Ecto neural progenitor cell (in vitro differentiated cells): ENCODE measurements around the gene RNF34.
"Not testable (repeated sequence)": the region's sequence is repeated elsewhere in the genome, so short reads cannot be mapped to it uniquely, and the experiment has no call there.

Experiments used
- DNase-seq: peaks from one replicate; pipeline ENCODE4 v3.0.0-alpha.2; 2018; ENCODE audit warnings: low spot score

Gene RNF34, protein sequence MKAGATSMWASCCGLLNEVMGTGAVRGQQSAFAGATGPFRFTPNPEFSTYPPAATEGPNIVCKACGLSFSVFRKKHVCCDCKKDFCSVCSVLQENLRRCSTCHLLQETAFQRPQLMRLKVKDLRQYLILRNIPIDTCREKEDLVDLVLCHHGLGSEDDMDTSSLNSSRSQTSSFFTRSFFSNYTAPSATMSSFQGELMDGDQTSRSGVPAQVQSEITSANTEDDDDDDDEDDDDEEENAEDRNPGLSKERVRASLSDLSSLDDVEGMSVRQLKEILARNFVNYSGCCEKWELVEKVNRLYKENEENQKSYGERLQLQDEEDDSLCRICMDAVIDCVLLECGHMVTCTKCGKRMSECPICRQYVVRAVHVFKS

DNA sequence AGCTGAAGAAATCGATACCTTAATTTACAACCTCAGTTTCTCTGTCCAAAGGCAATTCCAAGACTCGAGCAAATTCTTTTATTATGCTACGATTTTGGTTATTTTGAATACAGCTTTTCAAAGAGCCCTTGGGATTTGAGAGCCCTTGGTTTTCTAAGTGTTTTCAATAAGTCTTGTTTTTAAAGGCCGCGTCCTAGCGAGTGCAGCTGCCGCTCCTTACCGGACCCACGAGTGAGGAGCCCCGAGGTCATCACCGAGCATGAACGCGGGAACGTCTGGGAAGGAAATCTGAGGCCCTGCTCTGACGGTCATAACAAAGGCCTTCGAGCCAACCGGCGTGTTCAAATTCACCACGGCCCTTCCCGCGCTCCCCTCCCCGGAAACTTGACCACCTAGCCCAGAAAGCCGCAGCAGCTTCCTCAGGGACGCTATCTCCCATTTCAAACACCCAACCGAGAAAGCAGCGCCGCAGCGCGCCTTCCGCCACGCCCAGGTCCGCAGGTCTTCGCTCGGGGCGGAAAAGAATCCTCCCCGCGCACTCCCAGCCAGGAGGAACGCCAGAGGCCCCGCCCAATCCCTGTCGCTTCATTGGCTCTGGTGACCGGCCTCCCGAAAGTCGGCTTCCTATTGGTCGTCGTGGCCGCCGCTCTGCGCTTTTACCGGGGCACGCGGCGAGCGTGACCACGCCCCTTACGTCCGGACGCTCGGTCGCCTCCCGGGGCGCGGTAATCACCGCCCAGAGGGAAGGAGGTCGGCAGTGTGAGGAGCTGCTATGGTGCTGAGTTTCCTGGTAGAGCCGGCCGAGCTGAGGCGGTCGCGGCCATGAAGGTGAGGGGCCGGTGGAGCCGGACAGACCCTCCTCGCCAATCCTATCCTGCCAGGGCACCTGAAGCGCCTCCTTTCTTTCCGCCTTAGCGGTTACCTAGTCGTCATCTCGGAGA, at the start of gene RNF34:
RNF34 (plus strand) TSS at position 728 of the 941 bp plus-strand sequence; CDS start at position 823, 95 bp downstream.
- peak; percentile 100 for DNase-seq

DNA sequence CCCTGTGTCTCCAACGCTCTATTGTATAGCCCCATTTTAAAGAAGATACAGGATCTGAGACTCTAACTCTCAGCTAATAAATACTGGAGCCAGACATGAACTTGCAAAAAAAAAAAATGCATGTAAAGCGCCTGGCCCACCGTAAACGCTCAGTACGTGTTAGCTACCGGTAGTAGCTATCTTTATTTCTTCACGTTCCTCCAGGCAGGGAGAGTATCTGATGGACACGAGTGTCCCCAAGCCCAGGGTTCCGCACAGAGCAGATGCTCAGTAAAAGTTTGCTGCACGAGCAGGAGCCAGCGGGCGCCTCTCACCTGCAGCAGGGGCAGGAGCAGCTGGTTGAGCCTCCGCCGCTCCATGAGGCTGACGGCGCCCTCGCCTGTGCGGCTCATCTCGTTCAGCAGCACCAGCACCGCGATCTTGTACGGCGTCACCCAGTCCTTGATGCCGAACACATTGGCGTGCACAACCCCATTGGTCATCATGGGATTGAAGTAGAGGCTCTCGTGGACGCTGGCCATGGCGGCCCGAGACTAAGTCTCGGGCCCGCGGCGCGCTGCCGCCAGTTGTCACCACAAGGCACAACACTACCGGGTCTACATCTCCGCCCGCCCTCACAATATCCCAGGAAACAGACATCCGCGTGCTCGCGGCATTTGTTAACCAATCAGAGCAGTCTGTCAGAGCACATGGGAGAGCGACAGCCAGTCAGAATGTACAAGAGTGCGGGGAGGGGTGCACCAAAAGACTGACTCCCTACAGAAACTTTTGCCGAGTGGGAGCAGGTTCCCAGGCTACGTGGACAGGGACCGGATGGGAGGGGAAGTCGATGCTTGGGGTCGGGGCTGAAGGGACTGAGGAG, 47.9 kb upstream of the RNF34 start, which contains the start of gene ANAPC5:
ANAPC5 (minus strand) TSS at position 592 of the 862 bp plus-strand sequence; CDS start at position 521, 71 bp downstream.
- DNase-seq = peak; percentile 98

DNA sequence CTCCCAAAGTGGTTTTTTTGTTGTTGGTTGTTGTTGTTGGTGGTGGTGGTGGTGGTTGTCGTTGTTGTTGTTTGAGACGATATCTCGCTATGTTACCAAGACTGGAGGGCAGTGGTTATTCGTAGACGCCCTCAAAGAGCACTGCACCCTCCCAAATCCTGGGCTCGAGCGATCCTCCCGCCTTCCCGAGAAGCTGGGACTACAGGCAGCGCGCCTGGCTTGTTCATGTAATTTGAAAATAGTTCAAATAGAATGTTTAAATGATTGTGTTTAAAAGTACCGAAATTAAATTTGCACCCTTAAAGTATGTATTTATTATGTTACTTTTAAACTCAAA, 47.3 kb upstream of the RNF34 start:
- no peak for DNase-seq

DNA sequence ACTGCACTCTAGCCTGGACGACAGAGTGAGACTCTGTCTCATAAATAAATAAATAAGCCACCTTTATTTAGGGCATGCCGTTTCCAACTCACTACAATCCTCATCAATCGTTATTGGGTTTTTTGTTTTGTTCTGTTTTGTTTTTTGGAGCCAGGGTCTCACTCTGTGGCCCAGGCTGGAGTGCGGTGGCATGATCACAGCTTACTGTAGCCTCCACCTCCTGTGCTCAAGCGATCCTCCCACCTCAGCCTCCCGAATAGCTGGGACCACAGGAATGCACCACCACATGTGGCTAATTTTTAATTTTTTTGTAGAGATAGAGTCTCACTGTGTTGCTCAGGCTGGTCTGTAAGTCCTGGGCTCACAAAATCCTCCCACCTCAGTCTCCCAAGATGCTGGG, 44.1 kb upstream of the RNF34 start:
- DNase-seq = no peak

DNA sequence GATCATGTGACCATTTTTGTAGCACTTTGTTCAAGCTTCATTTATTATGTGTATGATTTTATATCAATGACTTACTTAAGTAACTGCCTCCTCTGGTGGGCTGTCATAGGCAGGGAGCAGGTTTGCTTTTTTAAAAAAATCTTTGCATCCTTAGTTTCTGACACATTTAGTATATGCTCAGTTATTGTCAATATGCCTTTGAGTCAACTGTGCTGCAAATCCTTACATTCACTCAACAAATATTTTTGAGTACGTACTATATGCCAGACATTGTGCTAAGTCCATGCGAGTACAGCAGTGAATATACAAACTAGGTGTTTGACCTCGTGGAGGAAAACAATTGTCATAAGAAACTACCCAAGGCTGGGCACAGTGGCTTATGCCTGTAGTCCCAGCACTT, 43.3 kb upstream of the RNF34 start:
- no peak for DNase-seq

DNA sequence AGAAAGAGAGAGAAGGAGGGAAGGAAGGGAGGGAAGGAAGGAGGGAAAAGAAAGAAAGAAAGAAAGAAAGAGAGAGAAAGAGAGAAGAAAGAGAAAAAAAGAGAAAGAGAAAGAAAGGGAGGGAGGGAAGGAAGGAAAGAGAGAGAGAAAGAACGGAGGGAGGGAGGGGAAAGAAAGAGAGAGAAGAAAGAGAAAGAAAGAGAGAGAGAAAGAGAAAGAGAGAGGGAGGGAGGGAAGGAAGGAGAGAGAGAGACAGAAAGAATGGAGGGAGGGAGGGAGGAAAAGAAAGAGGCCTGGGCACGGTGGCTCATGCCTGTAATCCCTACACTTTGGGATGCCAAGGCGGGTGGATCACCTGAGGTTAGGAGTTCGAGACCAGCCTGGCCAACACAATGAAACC, 42.6 kb upstream of the RNF34 start:
- no peak for DNase-seq

DNA sequence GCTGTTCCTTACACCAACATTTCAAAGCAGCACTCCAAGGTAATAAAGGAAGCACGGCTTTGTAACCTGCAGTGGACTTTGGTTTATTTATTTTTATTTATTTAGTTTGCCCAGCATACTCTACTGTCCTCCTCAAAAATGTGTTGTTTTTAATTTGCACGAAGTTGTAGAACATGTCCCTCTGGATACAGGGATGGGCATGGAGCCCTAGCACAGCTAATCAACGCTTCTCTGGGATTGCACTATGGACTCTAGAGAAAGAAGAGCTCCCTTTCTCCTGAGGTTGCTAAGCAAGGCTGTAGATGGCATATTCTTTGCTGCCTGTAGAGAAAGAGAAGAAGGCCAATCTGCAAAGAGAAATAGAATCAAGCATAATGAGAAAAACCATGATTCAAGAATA, 41.8 kb upstream of the RNF34 start:
- no peak for DNase-seq

DNA sequence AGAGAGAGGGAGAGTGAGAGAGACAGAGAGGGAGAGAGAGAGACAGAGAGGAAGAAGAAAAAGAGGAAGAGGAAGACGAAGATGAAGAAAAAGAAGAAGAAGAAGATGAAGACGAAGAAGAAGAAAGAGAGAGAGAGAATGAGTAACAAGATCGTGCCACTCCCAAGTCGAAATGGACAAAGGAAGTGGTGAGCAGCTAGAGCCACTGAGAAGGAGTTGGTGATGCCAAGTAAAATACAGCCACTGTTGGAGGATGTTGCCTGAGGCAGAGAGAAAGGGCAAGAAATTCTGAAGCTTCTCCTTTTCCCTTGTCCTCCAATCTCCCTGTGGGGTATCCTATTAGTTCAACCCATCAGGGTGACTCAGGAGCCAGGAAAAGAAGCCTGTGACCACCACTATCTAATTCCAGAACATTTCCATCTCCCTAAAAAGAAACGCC, 35.2 kb upstream of the RNF34 start:
- no peak for DNase-seq

DNA sequence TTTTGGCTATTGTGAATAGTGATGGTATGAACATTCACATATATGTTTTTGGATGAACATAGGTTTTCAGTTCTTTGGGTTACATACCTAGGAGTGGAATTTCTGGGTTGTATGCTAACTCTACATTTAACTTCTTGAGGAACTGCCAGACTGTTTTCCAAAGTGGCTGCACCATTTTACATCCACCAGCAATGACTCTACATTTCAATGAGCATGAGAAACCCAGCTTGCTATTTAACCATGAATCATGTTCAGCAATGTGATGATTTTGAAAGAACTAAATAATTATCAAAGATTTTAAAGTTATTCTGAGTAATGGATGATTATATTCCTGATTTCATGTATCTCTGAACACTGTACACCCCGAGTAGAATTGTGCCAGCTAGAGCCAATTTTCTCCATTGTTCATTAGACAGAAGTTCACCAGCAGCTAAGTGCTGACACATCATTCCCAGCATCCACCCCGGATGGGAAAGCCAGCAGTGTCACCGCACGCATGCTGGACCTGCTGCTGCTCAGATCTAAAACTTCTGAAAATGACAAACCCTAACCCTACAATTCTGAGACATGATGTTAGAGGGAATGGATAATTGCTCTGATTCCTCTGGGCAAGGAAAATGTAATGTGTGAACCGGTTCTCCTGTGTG, 34.4 kb upstream of the RNF34 start:
- DNase-seq = no peak

DNA sequence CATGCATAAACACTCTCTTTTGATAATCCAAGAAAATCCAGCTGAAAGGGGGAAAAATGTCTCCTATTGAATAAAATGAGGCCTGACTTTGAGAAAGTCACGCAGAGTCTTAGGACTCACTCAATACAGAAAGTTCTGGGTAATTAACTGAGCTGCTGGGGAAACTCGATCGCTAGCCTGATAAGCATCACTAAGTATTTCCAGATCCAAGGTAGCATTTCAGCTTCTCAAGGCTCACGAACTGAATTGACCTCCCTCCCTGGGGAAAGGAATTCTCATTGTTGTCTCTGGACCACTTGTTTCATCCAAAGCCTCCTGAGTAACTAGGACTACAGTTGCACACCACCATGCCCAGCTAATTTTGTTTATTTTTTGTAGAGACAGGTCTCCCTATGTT, 33.9 kb upstream of the RNF34 start:
- DNase-seq = no peak

DNA sequence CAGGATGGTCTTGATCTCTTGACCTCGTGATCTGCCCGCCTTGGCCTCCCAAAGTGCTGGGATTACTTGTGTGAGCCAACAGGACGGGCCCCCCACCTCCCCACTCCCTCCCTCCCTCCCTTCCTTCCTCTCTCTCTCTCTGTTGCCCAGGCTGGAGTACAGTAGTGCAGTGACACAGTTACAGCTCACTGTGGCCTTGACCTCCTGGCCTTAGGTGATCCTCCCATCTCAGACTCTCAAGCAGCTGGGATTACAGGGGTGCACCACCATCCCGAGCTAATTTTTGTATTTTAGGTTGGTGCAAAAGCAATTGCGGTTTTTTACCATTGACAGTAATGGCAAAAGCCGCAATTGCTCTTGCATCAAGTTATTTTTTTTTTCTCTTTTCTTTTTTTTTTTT, 28.5 kb upstream of the RNF34 start:
- DNase-seq = no peak

DNA sequence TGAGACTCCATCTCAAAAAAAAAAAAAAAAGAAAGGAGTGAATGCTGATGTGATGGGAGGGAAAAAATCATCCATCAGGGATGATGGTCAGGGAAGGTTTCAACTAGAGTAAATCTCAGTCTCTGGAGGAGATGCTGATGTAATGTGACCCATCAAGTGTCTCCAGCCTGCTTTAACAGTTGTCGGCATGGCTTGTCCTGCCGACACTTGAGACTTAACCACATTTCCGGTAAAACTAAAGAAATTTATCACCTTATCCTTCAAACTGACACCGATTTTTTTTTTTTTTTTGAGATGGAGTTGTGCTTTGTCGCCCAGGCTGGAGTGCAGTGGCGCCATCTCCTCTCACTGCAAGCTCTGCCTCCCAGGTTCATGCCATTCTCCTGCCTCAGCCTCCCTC, 26.2 kb upstream of the RNF34 start:
- DNase-seq = no peak

DNA sequence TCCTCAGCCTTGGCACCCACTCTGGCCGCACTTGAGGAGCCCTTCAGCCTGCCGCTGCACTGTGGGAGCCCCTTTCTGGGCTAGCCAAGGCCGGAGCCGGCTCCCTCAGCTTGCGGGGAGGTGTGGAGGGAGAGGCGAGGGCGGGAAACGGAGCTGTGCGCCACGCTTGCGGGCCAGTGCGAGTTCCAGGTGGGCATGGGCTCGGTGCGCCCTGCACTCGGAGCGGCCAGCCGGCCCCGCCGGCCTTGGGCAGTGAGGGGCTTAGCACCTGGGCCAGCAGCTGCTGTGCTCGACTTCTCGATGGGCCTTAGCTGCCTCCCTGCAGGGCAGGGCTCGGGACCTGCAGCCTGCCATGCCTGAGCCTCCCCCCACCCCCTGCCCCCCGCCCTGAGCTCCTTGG, 25.6 kb upstream of the RNF34 start:
- not testable (repeated sequence) for DNase-seq

DNA sequence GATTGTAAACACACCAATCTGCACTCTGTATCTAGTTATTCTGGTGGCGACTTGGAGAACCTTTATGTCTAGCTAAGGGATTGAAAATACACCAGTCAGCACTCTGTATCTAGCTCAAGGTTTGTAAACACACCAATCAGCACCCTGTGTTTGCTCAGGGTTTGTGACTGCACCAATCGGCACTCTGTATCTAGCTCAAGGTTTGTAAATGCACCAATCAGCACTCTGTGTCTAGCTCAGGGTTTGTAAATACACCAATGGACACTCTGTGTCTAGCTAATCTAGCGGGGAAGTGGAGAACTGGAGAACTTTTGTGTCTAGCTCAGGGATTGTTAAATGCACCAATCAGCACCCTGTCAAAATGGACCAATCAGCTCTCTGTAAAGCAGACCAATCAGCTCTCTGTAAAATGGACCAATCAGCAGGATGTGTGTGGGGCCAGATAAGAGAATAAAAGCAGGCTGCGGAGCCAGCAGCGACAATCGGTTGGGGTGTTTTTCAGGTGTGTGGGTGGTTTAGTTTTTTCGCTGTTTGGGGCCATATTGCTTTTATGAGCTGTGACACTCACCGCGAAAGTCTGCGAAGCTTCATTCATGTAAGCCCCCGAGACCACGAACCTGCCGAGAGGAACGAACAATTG, 24.9 kb upstream of the RNF34 start:
- DNase-seq = not testable (repeated sequence)

DNA sequence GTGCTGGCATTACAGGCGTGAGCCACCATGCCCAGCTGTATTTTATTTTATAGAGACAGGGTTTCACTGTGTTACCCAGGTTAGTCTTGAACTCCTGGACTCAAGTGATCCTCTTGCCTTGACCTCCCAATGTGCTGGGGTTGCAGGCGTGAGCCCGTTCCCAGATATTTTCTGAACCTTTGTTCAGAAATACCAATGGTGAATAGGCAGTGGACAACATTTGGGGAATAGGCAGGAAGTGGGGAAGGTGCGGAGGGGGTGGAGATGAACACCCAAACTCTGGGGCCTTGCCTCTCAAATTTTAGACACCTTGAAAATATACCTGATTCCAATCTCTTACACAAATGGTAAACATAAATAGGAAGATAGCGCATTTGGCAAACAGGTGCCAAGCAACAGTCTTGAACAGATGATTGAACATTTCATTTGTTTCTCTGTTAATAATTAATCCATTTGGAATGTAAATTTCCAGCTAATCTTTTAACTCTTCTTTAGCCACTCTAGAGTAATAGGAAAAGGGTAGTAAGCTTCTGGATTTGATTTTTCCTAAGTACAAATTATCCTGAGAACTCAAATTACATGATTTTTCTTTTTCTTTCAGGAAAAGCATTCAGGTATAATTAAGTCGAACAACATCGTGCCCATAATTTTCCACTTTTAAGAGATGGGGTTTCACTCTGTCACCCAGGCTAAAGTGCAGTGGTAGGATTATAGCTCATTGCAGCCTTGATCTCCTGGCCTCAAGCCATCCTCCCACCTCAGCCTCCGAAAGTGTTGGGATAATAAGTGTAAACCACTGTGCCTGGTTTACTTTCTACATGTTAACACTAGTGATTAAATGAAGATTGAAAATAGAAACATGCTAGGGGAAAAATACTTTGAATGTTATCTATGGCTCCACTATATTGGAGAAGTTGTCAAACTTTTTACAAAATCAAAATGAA, 22.9 kb upstream of the RNF34 start:
- no peak for DNase-seq

DNA sequence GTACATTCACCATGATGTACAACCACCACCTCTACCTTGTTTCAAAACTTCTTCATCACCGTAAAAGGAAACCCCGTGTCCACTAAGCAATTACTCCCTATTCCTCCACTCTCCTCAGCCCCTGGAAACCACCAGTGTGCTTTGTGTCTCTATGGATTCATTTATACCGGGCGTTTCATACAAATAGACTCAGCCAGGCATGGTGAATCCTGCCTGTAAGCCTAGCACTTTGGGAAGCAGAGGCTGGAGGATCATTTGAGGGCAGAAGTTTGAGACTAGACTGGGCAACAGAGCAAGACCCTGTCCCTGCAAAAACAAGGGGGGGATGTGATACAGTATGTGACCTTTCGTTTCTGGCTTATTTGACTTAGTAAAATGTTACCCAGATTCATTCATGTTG, 21.2 kb upstream of the RNF34 start:
- no peak for DNase-seq

DNA sequence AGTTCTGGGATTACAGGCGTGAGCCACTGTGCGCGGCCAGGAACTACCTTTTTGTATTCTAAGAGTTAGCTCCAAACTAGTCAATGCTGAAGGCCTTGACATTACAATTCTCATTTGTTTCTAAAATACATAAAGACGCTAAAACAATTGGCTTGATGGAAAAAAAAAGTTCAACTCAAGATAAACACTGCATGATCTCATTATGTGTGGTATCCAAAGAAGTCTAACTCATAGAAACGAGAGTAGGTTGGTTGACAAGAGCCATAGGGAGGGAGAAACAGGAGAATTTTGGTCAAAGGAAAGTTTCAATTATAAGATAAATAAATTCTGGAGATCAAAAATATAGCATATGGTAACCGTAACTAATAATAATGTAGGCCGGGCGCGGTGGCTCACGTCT, 20.0 kb upstream of the RNF34 start:
- DNase-seq = no peak

DNA sequence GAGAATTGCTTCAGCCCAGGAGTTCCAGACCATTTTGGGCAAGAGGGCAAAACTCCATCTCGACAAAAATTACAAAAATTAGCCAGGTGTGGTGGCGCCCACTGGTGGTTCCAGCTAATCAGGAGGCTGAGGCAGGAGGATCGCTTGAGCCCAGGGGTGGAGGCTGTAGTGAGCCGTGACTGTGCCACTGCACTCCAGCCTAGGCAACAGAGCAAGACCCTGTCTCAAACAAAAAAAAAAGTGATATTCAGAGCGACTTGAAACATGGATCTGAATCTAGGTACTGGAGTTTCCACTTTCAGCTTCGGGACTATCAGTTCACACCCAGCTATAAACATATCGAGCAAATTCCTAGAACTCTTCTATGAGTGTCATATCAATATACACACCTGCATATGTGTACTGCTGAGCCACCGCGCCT, 16.3 kb upstream of the RNF34 start:
- DNase-seq = no peak

DNA sequence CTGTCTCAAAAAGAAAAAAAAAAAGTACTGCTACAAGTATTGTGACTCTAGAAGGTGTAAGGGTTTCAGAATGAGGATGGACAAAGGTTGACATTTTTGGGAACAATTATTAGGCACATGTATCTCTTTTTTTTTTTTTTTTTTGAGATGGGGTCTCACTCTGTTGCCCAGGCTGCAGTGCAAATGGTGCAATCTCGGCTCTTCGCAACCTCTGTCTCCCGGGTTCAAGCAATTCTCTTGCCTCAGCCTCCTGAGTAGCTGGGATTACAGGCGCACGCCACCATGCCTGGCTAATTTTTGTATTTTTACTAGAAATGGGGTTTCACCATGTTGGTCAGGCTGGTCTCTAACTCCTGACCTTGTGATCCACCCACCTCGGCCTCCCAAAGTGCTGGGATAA, 15.0 kb upstream of the RNF34 start:
- not testable (repeated sequence) for DNase-seq

DNA sequence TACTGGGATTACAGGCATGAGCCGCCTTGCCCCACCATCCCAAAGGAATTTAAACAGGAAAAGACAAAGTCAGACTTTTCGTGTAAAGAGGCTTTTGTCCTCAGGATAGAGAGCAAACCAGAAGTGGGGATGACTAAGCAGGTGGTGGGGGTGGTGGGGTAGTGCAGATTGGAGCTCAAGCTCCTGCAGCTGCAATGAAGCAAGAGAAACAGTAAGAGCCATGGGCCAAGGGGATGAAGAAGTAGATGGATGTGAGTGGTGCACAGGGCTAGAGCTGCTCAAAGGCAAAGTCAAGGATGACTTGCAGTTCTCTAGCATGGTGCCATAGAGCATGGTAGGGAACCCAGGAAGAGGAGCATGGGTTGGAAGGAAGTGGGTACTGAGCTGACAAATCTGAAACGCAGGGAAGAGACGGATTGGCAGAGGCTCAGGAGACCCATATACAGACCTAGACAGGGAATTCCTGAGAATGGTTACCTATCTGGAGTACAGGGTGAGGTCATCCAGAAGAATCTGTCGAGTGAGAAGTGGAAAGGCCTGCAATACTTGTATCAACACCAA, 11.4 kb upstream of the RNF34 start:
- no peak for DNase-seq
